K562 (cell line): ENCODE data around the gene ARHGEF17. TPM values are rescaled to one million over a fixed set of nuclear protein-coding genes. Genes with fewer than 3 reads are reported as not detected.

Experiments
- ARID4B ChIP-seq: sonication (generic); formaldehyde crosslinking; IDR thresholded peaks from 2 replicates; pipeline ENCODE4 v1.8.0; 2022; ENCODE audit warnings: mild to moderate bottlenecking, missing genetic modification reagents
- ATF7 ChIP-seq: fragments of 450-650 bp; IDR thresholded peaks from 2 replicates; pipeline ENCODE4 v1.7.1; 2014; ENCODE audit warnings: mild to moderate bottlenecking, moderate library complexity
- CBFA2T2 ChIP-seq: fragments of 450-650 bp; conservative IDR thresholded peaks from 2 replicates; pipeline ENCODE4 v1.6.1; 2017; ENCODE audit warnings: mild to moderate bottlenecking
- CLOCK ChIP-seq: fragments of 250-450 bp; sonication (Bioruptor Pico); IDR thresholded peaks from 2 replicates; pipeline ENCODE4 v1.4.0; 2020; ENCODE audit warnings: mild to moderate bottlenecking, moderate library complexity, borderline replicate concordance
- CREB3L1 ChIP-seq: fragments of 450-650 bp; IDR thresholded peaks from 2 replicates; pipeline ENCODE4 v1.6.1; 2014; ENCODE audit warnings: low read depth, mild to moderate bottlenecking, moderate library complexity, borderline replicate concordance
- MTA3 ChIP-seq: fragments of 450-650 bp; formaldehyde crosslinking; IDR thresholded peaks from 2 replicates; pipeline ENCODE4 v1.6.1; 2017; ENCODE audit warnings: mild to moderate bottlenecking, borderline replicate concordance
- RBFOX2 ChIP-seq: fragments of 200-400 bp; formaldehyde crosslinking; IDR thresholded peaks from 2 replicates; pipeline ENCODE4 v1.6.1; 2017; ENCODE audit warnings: low read depth, mild to moderate bottlenecking, low read length, moderate library complexity
- RFX7 ChIP-seq: fragments of 250-450 bp; sonication (Bioruptor Pico); IDR thresholded peaks from 2 replicates; pipeline ENCODE4 v1.5.1; 2021; ENCODE audit warnings: mild to moderate bottlenecking
- STAT6 ChIP-seq: sonication (generic); formaldehyde crosslinking; IDR thresholded peaks from 2 replicates; pipeline ENCODE4 v1.8.1; 2023; ENCODE audit warnings: mild to moderate bottlenecking, missing genetic modification reagents
- ZBTB1 ChIP-seq: sonication (generic); formaldehyde crosslinking; IDR thresholded peaks from 2 replicates; pipeline ENCODE4 v1.8.1; 2023; ENCODE audit warnings: missing genetic modification reagents, low read depth, mild to moderate bottlenecking, borderline replicate concordance
- ZKSCAN8 ChIP-seq: fragments of 200-800 bp; sonication (Bioruptor generic); IDR thresholded peaks from 2 replicates; pipeline ENCODE4 v1.6.1; 2016; ENCODE audit warnings: missing genetic modification characterization, missing compliant biosample characterization
- ZNF316 ChIP-seq: fragments of 450-650 bp; IDR thresholded peaks from 2 replicates; pipeline ENCODE4 v1.6.1; 2016
- ZNF445 ChIP-seq: fragments of 250-450 bp; sonication (Bioruptor Pico); IDR thresholded peaks from 2 replicates; pipeline ENCODE4 v1.4.0; 2020; ENCODE audit warnings: low read depth, mild to moderate bottlenecking, moderate library complexity
- polyA plus RNA-seq, 8 experiments: library from polyadenylated mRNA; depleted of rRNA in 4 of 8; stranded (reverse) in 5 of 8; unstranded in 3 of 8; fragments of >200 nt; fragmentation: Nextera tagmentation in 2 of 8; fragmentation: Illumina TruSeq in 1 of 8; extraction: Ambion mirVana in 2 of 8; extraction: Trizol in 1 of 8; gene quantifications; 2 replicates each; pipeline versions ENCODE4 v1.2.1 to v1.2.3, GENCODE V29; 2011 to 2014; ENCODE audit warnings: inconsistent platforms in 1 of 8, missing spikeins in 1 of 8
- total RNA-seq, 7 experiments: library from RNA; depleted of rRNA in 6 of 7; stranded (reverse); fragments of >200 nt in 6 of 7; fragmentation: Illumina TruSeq in 2 of 7; extraction: Trizol in 2 of 7; gene quantifications; 2 replicates each; pipeline versions ENCODE4 v1.2.1 to v1.2.3, GENCODE V29; 2011 to 2021; ENCODE audit warnings: low replicate concordance in 1 of 7

Gene ARHGEF17
- total and polyA plus RNA-seq, 9 of the 15 experiments (the other 6 are each of a cell fraction or from before 2014, with no cell fraction given), result 0.04 to 0.68 (median 0.10) TPM; not detected in 2

GRCh38 chr11:73376803-73377629 is 68.9 kb downstream of the ARHGEF17 start (continued):
- TF ChIP-seq CREB3L1 (no peak), ZBTB1 (CRISPR knock-in tag) (0 out of 2 replicates have a peak, but pooled peaks have one; percentile 28), ZNF316 (0 out of 2 replicates have a peak, but pooled peaks have one; percentile 12), RBFOX2 (peak; percentile 78), MTA3 (no peak), STAT6 (CRISPR knock-in tag) (no peak), ZNF445 (CRISPR knock-in tag) (no peak), ATF7 (peak; percentile 50; the same call in 1 of the 2 replicates), CBFA2T2 (0 out of 2 replicates have a peak, but pooled peaks have one; percentile 15), ZKSCAN8 (no peak), ARID4B (CRISPR knock-in tag) (peak; percentile 12; the same call in 1 of the 2 replicates), RFX7 (CRISPR knock-in tag) (no peak), CLOCK (CRISPR knock-in tag) (no peak)
